ENCODE measurements around the gene RLN2.

The RLN2 gene

DNA sequence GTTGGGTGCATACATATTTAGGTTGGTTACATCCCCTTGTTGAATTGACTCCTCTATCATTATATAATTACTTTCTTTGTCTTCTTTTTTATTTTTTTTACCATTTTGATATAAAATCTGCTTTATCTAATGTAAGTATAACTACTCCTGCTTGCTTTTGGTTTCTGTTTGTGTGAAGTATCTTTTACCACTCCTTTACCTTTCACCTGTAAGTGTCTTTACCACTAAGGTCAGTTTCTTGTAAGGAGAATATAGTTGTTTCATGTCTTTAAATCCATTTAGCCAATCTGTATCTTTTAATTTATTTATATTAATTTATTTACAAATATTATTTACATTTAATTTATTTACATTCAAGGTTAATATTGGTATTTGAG is 40.3 kb downstream of the RLN2 start:
- H3K4me3 ChIP-seq (replicated peaks; ENCODE audit: low read depth, low read length) = no peak overlapping the region
- TF ChIP-seq CTCF (IDR thresholded peaks at IDR 0.05; ENCODE audit: low read depth, low read length, missing control alignments) = no peak

DNA sequence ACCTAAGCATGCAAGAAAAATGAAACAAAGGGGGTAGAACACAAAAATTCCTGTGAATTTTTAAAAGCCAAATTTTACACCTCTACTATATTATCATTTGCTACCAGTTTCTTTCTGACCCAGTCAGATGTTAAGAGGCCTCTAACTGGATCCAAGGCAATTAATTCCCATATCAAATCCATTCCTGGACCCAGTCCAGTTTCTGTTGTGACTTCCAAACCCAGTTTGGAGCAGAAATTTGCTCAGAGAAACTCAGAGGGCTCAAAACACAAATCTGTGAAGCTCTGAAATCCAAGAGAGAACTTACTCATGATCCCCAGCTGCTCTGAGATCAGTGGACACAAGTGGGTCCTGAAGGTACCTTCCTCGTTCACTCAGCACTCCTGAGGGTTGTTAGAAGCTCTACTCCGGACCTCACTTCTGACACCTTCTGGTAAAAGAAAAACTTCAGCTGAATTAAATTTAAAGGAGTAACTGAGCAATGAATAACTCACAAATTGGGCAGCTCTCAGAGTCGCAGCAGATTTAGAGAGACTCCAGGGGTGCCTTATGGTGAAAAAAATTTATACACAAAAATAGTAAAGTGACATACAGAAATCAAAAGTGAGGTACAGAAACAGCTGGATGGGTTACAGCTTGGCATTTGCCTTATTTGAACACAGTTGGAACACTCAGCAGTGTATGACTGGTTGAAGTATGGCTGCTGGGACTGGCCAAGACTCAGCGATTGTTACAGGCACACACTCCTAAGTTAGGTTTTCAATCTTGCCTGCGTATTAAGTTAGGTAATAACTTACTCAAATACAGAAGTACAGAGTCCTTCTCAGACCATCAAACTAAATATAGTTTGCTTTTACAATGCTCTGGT is 40.9 kb downstream of the RLN2 start:
- no peak for TF ChIP-seq CTCF (IDR thresholded peaks at IDR 0.05; ENCODE audit: low read depth, low read length, missing control alignments)
- no peak overlapping the region for H3K4me3 ChIP-seq (replicated peaks; ENCODE audit: low read depth, low read length)
- DNase-seq (ENCODE audit: extremely low read depth, low read depth) = no peak

More for the DNA sequence above, 40.3 kb downstream of the RLN2 start:
- no peak for DNase-seq (ENCODE audit: extremely low read depth, low read depth)
